GM19035 (cell line): ENCODE data around the gene WWOX.

Experiments used
- ATAC-seq: cut with Tn5 transposase; IDR thresholded peaks from one replicate; pipeline ENCODE4 v1.9.1; 2021; ENCODE audit not compliant: unreplicated experiment

Gene WWOX

DNA sequence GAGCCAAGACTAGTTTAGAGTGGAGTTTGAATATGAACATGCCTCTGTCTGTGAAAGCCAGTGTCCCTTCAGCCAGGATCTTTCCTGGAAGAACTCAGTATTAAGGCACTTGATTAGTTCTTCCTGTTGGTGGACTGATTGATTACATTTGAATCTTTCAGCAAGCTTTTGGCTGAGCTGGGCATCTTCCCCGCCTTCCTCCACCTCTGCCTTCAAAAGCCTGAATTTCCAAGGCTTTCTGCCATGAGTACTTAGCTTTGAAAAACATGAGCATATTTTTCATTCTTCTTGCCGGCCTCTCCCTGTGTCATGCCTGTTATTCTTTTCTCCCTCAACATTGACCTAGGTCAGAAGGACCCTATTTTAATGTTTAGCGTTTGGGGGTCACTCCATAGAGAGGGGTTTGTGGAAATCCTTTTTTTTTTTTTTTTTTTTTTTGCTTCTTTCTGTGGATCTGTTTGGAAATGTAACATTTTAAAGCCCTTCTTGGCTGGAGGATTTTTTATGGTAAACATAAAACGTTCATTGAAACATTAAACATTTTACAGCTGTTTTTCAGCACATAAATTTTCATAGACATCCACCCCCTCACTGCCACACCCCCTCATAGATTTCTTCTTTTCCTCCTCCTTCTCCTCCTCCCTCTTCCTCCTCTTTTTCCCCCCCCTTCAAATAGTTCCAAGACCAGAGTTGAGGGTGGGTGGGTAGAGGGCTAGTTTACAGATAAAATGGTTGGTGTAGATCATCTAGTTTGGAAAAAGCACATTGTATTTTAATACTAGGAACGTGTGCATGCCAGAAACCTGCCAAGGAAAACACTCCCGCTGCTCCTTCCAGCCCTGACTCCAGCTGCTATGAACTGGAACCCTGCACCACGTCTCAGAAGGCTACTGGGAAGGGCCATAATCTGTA lies 645.9 kb downstream of the WWOX start:
- no peak for ATAC-seq

DNA sequence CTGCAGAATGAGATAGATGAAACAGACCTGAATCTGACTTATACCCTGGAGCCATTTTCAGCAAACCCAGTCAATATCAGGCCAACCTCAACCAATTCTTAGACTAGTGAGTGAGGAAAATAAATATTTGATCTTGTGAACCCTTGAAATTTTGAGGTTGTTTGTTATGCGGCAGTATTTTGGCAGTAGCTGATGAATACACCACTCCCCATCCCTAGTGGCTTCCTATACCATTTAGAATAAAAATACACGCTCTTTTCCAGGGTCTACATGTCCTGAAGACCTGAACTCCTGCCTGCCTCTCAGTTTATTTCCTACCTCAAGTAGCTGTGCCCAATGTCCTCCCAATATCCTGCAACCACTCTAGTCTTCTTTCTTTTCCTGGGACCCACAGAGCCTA lies 647.3 kb downstream of the WWOX start:
- ATAC-seq: no peak

DNA sequence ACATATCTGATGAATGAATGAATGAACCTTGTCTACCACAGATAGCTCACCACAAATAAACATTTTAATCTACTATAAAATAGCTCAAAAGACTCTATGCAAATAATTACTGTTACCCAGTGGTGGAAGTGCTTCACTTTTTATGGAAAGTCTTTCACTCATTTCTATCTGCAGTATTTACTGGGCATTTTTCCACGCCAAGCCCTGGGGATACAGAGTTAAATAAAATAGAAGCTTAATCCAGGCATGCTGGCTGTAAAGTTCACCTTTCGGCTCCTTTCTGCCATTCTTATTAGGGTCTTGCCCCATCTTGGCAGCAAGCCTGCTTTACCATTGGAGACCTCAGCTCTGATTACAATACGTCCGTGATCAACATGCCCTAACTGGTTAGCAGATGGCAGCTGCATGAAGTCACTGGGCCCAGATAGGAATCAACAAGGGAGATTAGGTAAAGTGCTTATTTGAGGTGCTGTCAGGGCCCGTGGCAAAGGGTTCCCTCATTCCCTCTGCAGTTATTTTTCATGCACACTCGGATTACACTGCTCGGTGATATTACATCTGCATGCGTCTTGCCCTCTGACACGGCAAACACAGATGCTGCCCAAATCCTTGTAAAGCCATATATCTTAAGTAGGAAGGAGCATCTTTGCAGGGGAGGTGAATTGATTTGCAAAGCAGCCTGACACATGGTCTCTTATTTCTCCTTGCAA lies 648.9 kb downstream of the WWOX start:
- ATAC-seq: no peak

DNA sequence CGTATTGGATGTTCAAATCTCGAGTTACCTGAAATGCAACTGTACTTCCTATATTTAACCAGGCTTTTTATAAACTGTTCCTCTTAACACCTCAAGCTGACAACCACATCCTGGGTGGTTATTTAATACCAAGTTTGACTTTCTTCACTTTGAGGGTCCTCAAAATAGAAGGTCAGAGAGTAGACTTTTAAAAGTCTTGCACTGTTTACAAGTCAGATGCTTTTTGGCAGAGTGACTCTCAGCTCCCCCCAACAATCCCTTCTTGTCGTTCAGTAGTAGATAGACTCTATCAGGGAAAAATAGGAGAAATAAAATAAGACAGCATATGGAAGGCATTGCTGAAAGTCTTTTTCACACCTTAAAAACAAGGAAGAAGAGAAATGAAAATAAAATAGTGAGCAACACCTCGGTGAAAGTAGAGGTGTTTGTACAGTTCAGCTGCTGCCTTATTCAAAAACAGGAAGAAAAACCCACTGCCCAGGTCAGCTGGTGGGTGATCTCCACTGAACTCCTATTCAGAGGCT lies 650.4 kb downstream of the WWOX start:
- ATAC-seq: peak; percentile 74

DNA sequence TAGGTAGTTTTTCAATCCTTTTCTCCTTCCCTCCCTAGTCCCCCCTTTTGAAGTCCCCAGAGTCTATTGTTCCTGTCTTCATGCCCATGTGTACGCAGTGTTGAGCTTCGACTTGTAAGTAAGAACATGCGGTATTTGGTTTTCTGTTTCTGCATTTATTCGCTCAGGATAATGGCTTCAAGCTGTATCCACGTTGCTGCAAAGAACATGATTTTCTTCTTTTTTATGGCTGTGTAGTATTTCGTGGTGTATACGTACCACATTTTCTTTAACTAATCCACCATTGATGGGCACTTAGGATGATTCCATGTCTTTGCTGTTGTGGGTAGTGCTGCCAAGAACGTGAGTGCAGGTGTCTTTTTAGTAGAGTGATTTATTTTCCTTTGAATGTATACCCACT lies 651.2 kb downstream of the WWOX start:
- no peak for ATAC-seq

DNA sequence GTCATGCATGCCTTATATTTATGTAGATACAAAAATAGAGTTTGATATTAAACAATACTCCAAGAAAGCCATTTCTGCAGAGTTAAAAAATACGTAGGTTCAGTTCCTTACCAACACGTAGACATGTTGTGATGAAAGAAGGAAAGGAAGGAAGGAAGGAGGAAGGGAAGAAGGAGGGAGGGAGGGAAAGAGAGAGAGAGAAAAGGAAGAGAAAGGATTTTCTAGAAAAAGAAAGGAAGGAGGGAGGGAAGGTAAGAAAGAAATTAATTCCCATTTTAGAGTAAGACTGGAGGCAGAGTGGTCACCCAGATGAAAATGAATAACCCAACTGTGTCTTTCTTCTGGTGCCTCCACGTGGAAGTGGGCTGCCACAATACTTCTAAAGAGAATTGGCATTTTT lies 652.1 kb downstream of the WWOX start:
- ATAC-seq: no peak

DNA sequence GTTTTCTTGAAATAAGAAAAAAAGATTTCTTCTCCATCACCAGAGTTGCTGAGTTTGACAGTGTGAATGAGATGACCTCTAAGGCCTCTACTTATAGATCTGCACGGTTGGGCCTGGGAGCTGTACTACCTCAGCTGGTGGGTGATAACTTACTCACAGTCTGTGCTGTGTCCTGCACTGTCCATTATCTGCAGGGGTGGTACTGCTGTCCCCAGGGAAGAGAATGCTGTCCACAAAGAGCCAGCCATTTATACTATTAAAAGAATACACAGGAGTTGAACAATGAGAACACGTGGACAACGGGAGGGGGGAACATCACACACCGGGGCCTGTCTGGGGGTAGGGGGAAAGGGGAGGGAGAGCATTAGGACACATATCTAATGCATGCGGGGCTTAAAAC lies 655.3 kb downstream of the WWOX start:
- ATAC-seq: no peak

DNA sequence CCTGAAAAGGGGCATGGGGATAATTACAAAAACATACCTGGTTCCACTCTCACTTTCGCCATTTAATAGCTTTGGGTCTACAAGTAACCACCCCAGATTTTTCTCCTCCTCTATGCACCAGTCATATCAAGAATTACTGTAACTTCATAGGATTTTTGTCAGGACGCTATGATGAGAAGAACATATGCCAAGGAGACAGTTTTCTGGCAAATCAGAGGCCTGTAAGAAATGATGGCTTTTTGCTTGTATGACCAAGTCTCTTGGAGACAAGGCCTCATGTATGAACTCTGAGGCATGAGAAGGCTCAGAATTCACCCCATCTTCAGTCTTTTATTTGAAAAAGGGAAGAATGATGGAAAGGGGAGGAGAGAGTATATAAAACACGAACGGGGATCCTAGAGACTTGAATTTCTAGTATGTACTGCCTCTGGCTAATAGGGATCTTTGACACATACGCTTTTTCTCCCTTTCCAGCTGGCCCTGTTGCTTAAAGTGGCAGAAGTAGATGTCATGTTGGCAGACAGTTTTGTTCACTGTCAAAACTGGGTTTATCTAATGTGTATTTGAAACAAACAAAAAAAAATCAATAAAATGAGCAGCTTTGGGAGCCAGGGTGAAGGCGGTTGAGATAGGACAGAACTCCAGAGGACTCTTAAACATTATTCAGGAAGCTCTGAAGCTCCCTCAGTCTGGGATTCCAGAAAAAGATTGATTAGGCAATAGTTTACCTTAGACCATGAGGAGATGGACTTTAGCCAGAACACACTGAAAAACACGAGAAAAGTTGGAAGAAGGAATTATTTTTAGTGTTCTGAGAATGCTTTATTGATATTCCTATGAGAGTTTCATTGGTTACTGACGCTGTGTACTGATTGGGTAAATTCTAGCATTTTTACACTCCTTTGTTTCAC lies 656.6 kb downstream of the WWOX start:
- no peak for ATAC-seq

DNA sequence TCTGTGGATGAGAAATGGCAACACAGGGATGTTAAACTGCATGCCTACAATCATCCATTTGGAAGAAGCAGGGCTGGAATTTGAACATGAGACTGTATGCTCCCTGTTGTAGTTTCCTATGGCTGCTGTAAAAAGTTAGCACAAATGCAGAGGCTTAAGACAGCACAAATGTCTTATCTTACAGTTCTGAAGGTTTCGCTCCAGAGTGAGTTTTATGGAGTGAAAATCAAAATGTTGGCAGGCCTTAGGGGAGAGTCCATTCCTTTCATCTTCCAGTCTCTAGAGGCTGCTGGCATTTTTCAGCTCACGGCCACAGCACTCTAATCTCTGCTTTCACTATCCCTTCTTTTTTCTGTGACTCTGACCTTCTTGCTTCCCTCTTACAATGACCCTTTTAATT lies 660.1 kb downstream of the WWOX start:
- ATAC-seq: no peak

DNA sequence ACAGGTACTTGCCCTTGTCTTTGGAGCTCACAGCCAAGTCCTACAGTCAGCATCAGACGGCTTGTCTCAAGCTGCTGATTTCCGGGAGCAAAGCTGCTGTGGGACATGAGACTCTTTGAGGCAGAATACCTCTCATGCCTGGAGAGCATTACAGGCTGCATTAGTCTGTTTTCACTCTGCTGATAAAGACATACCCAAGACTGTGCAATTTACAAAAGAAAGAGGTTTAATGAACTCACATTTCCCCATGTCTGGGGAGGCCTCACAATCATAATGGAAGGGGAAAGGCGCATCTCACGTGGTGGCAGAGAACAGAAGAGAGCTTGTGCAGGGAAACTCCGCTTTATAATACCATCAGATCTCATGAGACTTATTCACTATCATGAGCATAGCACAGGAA lies 661.2 kb downstream of the WWOX start:
- no peak for ATAC-seq

DNA sequence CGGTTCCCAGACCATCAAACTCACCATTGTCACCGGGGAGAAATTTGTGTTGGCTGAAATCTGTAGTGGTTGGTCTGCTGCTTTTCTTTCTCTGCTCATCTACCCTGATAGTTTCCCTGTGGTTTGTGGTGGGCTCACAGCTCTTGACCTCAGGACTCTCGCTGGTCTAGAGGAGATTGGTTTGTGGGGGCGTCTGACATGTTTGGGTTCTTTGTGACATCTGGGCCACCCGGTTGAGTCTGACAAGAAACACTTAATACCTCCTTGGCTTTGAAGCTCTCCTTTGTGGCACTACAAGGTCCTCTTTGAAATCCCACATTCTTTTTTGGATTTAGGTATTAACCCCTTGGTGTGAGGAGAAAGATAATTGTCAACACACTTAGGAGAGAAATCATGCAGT lies 662.0 kb downstream of the WWOX start:
- ATAC-seq: peak; percentile 88

DNA sequence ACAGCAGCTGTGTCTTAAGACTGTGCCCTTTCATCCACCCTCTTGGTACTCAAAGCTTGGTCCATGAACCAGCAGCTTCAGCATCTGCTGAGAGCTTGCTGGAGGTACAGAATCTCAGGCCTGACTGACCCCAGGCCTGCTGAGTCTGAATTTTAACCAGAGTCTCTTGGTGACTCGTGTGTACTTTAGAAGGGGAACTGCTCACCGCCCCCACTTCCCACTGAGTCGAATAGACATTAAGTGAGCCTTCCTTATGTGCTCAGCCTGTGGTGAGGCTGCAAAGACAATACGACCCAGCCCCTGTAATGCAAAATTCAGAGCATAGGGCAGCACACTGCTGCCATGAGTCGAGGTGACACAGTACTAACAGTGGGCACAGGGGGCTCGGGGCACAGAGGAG lies 662.8 kb downstream of the WWOX start:
- ATAC-seq: peak; percentile 53

DNA sequence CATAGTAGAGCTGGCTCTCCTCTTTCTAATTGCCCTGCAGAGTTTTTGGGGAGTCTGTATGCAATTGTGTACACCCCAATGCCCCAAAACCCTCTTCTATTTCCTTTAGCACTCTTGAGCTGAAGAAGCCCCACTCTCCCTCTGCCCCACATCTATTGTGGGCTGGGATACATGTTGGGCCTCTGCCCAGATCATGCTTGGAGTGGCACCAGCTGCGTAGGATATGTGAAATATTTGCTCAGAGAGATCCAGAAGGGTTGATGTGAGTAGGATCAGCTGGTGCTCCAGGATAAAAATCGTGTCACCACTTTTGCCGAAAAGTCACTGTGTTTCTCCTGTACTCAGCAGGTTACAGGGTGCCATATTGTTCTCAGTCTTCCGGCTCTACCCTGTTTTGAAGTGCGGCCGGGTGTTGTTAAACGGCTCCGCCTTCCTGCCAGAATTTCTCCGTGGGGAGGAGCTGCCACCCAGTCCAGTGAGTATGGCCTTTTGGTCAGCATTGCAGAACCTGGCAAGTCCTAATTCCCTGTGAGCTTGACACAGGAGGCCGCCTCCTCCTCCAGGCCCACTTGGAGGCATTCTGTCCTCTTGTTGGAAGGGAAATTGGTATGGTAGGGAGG lies 664.5 kb downstream of the WWOX start:
- no peak for ATAC-seq

DNA sequence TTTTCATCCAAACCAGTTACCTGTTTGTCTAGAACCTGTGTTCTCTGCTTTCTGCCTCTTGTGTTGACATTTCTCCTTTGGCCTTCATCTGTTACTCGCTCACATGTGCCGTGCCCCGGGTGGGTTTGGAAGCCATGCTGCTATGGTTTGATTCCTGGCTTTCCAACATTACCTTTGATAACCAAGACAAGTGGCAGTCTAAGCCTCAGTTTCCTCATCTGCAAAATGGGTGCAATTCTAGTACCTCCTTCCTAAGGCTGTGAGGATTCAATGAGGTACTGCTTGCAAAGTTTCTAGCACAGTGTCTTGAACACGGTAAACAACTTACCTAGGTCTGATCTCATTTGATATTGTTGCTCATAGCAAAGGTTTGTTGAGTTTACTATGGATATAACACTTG lies 665.0 kb downstream of the WWOX start:
- ATAC-seq: no peak

DNA sequence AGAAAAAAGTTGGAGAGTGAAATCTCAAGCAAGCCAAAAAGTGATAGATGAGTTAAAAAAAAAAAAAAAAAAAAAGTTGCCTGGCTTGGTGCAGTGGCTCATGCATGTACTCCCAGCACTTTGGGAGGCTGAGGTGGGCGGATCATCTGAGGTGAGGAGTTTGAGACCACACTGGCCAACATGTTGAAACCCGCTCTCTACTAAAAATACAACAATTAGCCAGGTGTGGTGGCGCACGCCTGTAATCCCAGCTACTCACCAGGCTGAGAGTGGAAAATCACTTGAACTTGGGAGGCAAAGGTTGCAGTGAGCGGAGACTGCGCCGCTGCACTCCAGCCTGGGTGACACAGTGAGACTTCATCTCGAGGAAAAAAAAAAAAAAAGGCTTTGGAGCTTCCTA lies 668.8 kb downstream of the WWOX start:
- ATAC-seq: no peak

DNA sequence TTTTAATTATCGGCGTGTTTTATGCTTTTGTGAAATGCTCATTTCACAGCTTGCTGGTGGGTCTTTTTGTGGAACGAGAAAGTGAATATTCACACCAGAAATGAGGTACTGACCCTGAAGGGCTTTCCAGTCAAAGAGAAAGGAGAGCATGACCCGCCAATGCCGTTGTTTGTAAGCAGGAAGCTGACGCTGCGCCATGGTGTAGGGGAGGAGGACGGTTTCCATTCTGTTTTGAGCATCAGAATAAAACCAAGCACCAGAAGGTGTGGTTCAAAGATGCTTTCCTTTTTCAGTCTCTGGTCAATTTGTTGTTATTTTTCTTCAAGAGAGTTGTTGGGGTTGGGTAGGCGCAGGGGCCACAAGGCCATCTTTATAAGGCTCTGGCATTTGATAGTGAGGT lies 669.3 kb downstream of the WWOX start:
- peak; percentile 87 for ATAC-seq

DNA sequence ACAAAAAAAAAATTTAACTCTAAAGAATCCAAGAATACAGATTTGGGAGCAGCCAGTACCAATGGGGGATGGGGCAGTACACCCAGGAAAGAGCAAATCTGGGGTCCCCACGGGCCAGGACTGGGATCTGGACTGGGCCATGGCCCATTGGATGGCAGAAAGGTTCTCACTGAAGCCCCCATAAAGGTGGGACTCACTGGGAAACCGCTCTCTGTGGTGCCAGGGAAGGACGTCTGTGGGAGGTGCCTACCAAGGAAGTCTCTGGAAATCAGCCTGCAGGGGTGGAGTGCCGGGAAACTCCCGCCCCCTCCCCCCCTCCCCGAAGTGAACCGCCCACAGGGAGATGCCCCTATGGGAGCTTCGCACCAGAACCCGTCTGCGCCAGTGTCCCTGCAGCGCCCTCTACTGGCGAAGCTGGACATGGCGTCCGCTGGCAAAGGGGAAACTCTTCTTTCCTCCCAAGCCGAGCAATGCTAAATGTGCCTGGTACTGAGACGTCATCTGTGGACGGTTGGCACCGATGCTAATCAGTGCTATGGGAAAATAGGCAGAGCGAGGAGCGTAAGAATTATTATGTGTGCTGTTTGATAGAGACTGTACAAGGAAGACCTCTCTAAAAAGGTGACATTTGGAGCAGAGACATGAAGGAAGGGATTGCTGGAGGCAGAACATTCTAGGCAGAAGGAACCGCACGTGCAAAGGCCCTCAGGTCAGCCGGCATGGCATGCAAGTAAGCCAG lies 671.1 kb downstream of the WWOX start:
- peak; percentile 43 for ATAC-seq

DNA sequence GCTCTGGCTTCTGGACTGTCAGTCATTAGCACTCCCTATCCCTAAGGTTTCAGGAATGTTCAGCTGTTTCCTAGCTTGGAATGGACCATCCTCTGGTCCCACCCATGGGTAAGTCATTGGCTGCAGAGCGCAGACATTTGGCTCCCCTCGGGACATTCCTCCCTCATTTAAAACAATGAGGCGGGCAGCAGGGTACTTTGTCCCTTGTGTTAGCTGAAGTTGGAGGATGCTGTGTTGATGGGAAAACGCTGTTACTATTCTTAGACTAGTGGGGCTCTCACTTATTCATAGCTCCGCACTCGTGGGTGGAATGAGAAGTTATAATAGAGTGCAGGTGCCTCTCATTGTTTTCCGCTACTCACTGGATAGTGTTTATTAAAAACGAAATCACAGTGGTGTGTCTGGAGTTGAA lies 673.8 kb downstream of the WWOX start:
- no peak for ATAC-seq

DNA sequence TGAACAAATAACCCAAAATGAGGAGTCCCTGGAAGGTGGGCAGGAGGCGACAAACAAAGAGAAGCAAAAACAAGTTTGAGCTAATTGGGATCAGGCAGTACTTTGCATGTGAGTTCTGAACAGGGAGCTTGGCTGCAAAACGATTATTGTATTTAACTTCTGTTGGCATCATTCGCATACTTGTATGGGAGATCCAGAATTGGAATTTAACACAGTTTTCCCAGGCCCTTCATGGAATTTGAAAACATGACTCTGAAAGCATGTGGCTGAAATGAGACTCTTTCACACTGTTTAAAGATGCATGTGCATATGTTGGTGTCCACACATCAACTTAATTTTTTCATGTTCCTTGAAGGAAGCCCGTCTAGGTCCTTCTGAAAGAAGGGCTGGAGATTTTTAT lies 674.3 kb downstream of the WWOX start:
- ATAC-seq: no peak

DNA sequence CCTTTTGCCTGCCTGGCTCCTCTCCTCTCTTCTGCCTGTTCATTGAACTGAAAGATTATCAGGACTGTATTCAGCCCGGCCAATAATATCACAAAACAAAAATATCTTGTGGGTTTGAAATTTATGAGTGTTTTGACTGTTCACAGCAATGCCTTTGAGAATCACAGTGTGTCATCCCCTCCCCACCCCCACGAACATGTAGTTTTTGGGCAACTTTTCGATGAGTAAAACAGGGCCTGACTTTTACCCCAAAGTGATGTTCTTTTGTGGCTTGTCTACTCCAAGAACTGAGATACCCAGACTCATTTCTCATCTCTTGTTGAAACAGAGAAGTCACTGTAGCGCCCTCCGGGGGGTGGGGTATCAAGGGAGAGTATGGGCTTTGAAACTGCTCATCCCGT lies 675.7 kb downstream of the WWOX start:
- ATAC-seq: no peak
